ENCODE data around the gene SLC17A8. TPM values are rescaled to one million over a fixed set of nuclear protein-coding genes. Genes with fewer than 3 reads are reported as not detected.
A peak's percentile ranks its signal among the peaks of the same experiment; 100 is the strongest.

SLC17A8 gene
- total RNA-seq, 2 donors from 2014 or later, result not detected

DNA sequence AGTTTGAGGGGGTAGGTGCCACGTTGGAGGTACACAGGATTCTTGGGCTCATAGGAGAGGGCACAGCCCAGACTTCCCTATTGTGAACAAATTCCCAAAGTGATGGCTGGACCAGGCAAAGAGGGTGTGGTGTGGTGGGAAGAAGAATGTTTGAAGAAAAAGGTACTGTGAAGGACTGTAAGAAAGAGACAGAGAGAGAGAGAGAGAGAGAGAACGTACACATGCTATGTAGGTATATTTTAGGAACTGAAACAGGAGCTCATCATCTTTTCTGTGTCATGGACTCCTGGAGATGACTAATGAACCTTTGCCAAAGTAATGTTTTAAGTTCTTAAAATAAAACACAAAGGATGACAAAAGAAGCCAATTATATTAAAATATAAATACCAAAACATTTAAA, 24.5 kb downstream of the SLC17A8 start:
- Mint-ChIP-seq H3K4me3 (no peak overlapping the region), H3K4me1 (ENCODE audit: low read depth in 2 of 2) (no peaks in the 10 kb centered on the region), H3K27me3 (peaks cover 5 to 9% of the 10 kb centered on the region in 2 donors), H3K27ac (no peak overlapping the region), H3K36me3 (no peaks in the 10 kb centered on the region), H3K9me3 (no peaks in the 10 kb centered on the region)
- no peak for ATAC-seq
- no peak for DNase-seq (ENCODE audit: low spot score)

DNA sequence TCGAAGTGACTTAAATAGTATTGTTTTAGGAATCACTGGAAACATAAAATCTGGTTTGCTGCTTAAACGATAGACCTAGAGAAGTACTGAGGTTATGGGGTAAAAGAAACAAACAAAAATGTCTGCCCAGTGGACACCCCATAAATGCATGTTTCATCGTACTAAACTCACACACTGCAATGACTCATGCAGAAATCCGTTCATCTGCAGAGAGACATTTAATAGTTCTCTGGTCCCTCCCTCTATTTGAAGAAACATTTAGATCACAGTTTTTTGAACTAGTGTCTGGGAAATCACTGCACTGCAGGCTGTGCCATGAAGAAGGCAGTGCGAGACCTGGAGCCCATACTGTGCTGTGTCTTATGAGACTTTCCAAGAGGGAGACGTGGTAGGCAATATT, 25.5 kb downstream of the SLC17A8 start:
- H3K4me1 Mint-ChIP-seq (ENCODE audit: low read depth in 2 of 2), result no peaks in the 10 kb centered on the region
- no peak overlapping the region for H3K27ac Mint-ChIP-seq
- DNase-seq (ENCODE audit: low spot score), result no peak
- peak in 1 of 2 donors; percentile 17 for ATAC-seq
- no peaks in the 10 kb centered on the region for H3K36me3 Mint-ChIP-seq
- H3K4me3 Mint-ChIP-seq, result no peak overlapping the region
- H3K27me3 Mint-ChIP-seq, result peaks cover 9 to 11% of the 10 kb centered on the region in 2 donors
- no peaks in the 10 kb centered on the region for H3K9me3 Mint-ChIP-seq

DNA sequence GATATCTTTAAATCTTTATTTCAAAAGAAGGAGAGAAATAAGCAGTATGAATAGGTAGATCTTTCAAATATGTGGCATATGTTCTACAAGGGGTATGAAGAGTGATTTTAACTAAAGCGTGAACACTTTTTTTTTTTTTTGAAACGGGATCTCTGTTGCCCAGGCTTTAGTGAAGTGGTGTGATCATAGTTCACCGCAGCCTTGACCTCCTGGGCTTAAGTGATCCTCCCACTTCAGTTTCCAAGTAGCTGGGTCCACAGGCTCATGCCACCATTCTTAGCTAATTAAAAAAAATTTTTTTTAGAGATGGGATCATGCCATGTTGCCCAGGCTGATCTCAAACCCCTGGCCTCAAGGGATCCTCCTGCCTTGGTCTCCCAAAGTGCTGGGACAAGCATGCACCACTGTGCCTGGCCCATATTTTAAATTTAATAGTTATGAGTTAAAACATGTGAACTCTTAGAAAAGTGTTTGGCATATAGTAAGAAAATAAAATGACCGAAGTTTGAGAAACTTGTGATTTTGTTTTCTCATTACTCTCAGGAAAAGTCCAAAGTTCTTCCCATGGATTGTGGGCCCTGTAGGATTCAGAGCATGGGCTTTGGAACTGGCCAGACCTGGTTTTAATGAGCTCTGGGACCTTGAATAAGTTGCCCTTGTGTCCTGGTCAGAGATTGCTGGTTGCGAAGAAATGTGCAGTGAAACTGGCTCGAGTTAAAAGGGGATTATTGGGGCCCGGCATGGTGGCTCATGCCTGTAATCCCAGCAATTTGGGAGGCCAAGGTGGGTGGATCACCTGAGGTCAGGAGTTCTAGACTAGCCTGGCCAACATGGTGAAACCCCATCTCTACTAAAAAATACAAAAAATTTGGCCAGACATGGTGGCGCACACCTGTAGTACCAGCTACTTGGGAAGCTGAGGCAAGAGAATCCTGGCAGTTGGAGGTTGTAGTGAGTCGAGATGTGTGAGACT, 27.0 kb downstream of the SLC17A8 start:
- Mint-ChIP-seq H3K4me1 (ENCODE audit: low read depth in 2 of 2) (no peaks in the 10 kb centered on the region), H3K9me3 (no peaks in the 10 kb centered on the region), H3K27ac (no peak overlapping the region), H3K36me3 (no peaks in the 10 kb centered on the region), H3K4me3 (no peak overlapping the region), H3K27me3 (peaks cover 14% of the 10 kb centered on the region in 2 donors)
- DNase-seq (ENCODE audit: low spot score) (no peak), ATAC-seq (no peak)

DNA sequence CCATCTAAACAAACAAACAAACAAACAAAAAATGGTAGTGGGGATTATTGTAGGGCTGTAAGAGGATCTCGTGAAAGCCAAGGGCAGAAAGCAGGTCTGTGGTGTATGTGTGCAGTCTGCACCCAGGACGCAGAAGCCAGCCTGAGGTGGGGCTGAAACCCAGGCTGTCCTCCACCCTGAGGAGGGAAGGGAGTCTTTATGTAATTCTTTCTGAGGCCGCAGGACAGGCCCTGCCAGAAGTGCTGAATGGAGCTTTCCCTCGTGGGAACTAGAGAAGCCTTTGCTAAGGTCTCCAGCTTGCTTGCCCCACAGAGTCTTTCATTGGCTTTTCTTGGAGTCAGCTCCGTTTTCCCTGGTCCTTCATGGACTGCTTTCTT, 27.7 kb downstream of the SLC17A8 start:
- no peaks in the 10 kb centered on the region for H3K4me1 Mint-ChIP-seq (ENCODE audit: low read depth in 2 of 2)
- no peak for ATAC-seq

DNA sequence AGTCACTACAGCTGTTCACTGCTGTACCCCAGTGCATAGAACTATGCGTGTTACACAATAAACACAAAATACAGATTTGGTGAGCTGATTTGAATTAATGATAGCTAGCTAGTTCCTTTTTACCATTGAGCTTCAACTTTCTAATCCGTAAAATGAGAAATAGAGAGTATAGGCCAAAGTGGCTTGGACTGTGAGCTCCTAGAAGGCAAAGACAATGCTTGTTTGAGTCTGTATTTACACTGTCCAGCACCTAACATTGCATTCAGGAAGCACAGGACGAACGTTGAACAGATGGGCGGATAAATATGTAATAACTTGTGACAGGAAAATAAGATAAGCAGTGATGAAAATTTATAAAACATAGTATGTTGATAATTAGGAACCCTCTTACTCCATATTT, 31.5 kb downstream of the SLC17A8 start:
- Mint-ChIP-seq H3K27ac (no peak overlapping the region), H3K4me3 (no peak overlapping the region), H3K27me3 (peaks cover 15 to 24% of the 10 kb centered on the region in 2 donors), H3K4me1 (ENCODE audit: low read depth in 2 of 2) (no peaks in the 10 kb centered on the region), H3K36me3 (no peaks in the 10 kb centered on the region), H3K9me3 (no peaks in the 10 kb centered on the region)
- DNase-seq (ENCODE audit: low spot score) (no peak), ATAC-seq (no peak)

More for the DNA sequence above, 27.7 kb downstream of the SLC17A8 start:
- Mint-ChIP-seq H3K9me3 (no peaks in the 10 kb centered on the region), H3K27me3 (peaks cover 14% of the 10 kb centered on the region in 2 donors), H3K4me3 (no peak overlapping the region), H3K36me3 (no peaks in the 10 kb centered on the region), H3K27ac (no peak overlapping the region)
- DNase-seq (ENCODE audit: low spot score), result no peak

DNA sequence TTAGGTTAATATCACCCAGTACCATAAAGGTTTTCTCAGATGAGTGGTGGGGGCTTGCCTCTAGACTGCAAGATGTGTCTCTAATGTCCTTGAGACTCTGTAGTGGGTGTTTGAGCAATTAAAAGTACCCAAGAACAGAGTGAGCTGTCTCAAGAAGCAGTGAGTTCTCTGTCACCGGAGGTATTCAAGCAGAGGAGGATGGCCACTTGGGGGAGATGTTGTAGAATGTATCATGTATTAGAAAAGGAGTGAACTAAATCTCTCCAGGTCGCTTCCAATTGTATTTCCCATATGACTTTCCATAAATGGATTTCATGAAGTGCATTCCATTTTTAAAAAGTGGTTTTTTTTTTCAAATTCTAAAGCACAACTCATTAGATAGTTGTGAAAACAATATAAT, 35.0 kb downstream of the SLC17A8 start:
- H3K4me1 Mint-ChIP-seq (ENCODE audit: low read depth in 2 of 2), result no peaks in the 10 kb centered on the region
- H3K36me3 Mint-ChIP-seq, result no peaks in the 10 kb centered on the region
- H3K9me3 Mint-ChIP-seq, result no peaks in the 10 kb centered on the region
- DNase-seq (ENCODE audit: low spot score) (no peak), ATAC-seq (no peak)
- no peak overlapping the region for H3K4me3 Mint-ChIP-seq
- H3K27me3 Mint-ChIP-seq, result peaks cover 14 to 31% of the 10 kb centered on the region in 2 donors
- H3K27ac Mint-ChIP-seq, result no peak overlapping the region

DNA sequence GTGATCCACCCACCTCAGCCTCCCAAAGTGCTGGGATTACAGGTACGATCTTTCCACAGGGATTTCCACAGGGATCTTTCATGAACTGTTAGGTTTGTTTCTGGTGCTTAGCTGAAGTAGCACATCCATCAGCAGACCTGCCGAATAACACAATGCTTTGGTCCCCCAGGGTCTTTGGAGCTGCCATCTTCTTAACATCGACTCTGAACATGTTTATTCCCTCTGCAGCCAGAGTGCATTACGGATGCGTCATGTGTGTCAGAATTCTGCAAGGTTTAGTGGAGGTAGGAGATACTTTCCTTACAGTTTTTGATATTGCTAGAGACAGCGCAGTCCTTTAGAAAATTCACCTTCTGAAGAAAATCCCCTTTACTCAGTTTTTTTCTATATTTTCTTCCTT, 36.3 kb downstream of the SLC17A8 start:
- H3K36me3 Mint-ChIP-seq, result no peaks in the 10 kb centered on the region
- no peaks in the 10 kb centered on the region for H3K4me1 Mint-ChIP-seq (ENCODE audit: low read depth in 2 of 2)
- no peak overlapping the region for H3K4me3 Mint-ChIP-seq
- DNase-seq (ENCODE audit: low spot score), result no peak
- no peak for ATAC-seq
- no peaks in the 10 kb centered on the region for H3K9me3 Mint-ChIP-seq
- H3K27me3 Mint-ChIP-seq, result peaks cover 7 to 20% of the 10 kb centered on the region in 2 donors
- H3K27ac Mint-ChIP-seq, result no peak overlapping the region

DNA sequence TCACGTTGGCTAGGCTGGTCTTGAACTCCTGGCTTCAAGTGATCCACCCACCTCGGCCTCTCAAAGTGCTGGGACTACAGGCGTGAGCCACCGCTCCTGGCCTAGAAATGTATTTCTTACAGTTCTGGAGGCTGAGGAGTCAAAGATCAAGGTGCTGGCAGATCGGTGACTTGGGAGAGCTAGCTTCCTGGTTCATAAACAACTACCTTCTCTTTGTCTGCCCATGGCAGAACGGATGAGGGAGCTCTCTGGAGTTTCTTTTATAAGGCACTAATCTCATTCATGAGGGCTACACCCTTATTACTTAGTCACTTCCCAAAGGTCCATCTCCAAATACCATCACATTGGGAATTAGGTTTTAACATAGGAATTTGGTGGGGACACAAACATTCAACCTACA, 38.9 kb downstream of the SLC17A8 start:
- H3K4me1 Mint-ChIP-seq (ENCODE audit: low read depth in 2 of 2), result no peaks in the 10 kb centered on the region
- no peaks in the 10 kb centered on the region for H3K36me3 Mint-ChIP-seq
- DNase-seq (ENCODE audit: low spot score) (no peak), ATAC-seq (no peak)
- H3K4me3 Mint-ChIP-seq, result no peak overlapping the region
- no peaks in the 10 kb centered on the region for H3K9me3 Mint-ChIP-seq
- H3K27ac Mint-ChIP-seq, result no peak overlapping the region
- peaks cover 9 to 18% of the 10 kb centered on the region in 2 donors for H3K27me3 Mint-ChIP-seq

DNA sequence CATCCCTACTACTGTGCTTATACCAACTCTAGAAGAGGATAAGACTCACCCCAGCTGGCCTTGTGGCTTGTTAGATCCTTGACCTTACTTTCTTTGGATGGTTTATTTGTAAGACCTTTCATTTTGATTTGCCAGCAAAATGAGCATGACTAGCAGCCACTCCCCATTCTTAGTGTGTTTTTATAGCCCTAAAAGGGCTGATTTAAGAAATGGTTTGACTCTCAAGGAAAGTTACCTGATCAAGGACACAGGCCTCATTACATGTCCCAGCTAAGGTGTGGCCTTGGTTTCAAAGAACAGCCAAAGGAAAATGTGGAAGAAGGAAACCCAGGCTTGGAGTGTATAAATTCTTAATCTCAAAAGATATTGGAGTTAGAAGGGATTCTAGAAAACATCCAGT, 41.4 kb downstream of the SLC17A8 start:
- no peak overlapping the region for H3K4me3 Mint-ChIP-seq
- no peaks in the 10 kb centered on the region for H3K4me1 Mint-ChIP-seq (ENCODE audit: low read depth in 2 of 2)
- peaks cover 8 to 15% of the 10 kb centered on the region in 2 donors for H3K27me3 Mint-ChIP-seq
- no peak overlapping the region for H3K27ac Mint-ChIP-seq
- ATAC-seq (no peak), DNase-seq (ENCODE audit: low spot score) (no peak)
- no peaks in the 10 kb centered on the region for H3K9me3 Mint-ChIP-seq
- H3K36me3 Mint-ChIP-seq, result no peaks in the 10 kb centered on the region

DNA sequence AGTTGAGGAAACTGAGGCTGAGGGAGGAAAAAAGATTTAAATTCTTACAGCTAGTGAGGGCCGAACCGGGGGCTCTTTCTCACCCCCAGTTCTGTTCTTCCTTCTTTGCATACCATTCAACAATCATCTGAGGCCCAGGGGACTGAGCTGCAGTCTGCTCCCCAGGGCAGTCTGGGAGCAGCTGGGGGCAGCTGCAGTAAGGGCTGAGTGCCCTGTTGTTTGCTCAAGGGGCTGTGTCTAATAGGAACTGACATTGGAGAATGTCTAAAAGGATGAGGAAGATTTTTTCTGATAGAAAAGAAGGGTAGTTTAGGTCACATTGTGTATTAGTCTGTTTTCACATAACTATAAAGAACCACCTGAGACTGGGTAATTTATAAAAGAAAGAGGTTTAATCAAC, 42.2 kb downstream of the SLC17A8 start:
- Mint-ChIP-seq H3K4me1 (ENCODE audit: low read depth in 2 of 2) (no peaks in the 10 kb centered on the region), H3K36me3 (no peaks in the 10 kb centered on the region), H3K27me3 (peaks cover 7 to 8% of the 10 kb centered on the region in 2 donors), H3K27ac (no peak overlapping the region), H3K4me3 (no peak overlapping the region), H3K9me3 (no peaks in the 10 kb centered on the region)
- ATAC-seq, result no peak
- no peak for DNase-seq (ENCODE audit: low spot score)

DNA sequence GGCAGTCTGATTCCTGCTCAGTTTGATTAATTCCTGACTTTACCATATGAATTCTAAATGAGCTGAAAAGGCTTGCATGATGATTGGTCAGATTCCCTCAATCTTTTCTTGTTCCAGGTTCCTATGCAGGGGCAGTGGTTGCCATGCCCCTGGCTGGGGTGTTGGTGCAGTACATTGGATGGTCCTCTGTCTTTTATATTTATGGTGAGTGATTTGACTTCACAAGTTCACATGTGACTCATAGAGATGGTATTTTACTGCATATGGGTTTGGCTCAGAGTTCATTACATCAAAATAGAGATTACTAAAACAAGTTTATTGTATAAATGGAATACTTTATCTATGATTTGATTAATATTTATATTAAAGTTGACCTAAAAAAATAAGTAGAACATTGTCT, 44.8 kb downstream of the SLC17A8 start:
- Mint-ChIP-seq H3K27me3 (peaks cover 7 to 9% of the 10 kb centered on the region in 2 donors), H3K27ac (no peak overlapping the region), H3K9me3 (no peaks in the 10 kb centered on the region), H3K36me3 (no peaks in the 10 kb centered on the region), H3K4me3 (no peak overlapping the region), H3K4me1 (ENCODE audit: low read depth in 2 of 2) (no peaks in the 10 kb centered on the region)
- no peak for ATAC-seq
- DNase-seq (ENCODE audit: low spot score), result no peak

DNA sequence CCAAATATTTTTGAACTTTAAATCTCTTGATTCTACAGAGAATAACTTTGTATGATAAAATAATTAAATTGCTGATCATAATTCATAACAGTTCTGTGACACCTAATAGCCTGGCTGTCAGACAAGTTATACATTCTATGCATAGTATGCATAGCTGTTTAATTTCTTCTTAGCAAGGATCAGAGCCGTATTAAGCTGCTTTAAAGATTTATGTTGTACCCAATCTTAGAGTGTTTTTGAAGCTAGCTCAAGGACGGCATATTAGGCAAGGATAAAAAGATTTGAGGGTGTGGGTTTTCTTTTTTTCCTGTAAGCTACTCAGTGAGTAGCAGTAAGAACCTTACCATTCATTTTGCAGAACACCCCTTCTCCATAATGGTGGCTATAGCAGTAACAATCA, 45.9 kb downstream of the SLC17A8 start:
- Mint-ChIP-seq H3K27me3 (peaks cover 7 to 9% of the 10 kb centered on the region in 2 donors), H3K27ac (no peak overlapping the region), H3K36me3 (no peaks in the 10 kb centered on the region)

DNA sequence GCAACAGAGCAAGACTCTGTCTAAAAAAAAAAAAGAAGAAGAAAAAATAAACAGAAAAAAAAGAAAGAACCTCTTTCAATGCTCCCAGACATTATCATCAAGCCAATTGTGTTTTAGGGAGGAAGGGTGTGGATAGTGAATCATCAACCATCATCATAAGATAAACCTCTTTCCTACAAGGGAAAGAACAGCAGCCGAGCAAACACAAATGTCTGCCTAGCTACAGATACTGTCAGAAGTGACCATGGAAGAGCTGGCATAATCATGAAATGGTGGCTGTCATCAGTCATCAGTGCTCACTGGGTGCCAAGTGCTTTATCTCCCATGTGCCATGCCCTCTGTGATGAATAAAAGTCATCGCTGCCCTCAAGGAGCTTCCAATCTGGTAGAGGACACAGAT, 46.6 kb downstream of the SLC17A8 start:
- Mint-ChIP-seq H3K27ac (no peak overlapping the region), H3K36me3 (no peaks in the 10 kb centered on the region), H3K27me3 (peaks cover 7 to 9% of the 10 kb centered on the region in 2 donors), H3K4me1 (ENCODE audit: low read depth in 2 of 2) (no peaks in the 10 kb centered on the region), H3K9me3 (no peaks in the 10 kb centered on the region), H3K4me3 (no peak overlapping the region)
- DNase-seq (ENCODE audit: low spot score), result no peak
- no peak for ATAC-seq

More for the DNA sequence above, 45.9 kb downstream of the SLC17A8 start:
- no peak overlapping the region for H3K4me3 Mint-ChIP-seq
- DNase-seq (ENCODE audit: low spot score) (no peak), ATAC-seq (no peak)
- no peaks in the 10 kb centered on the region for H3K9me3 Mint-ChIP-seq
- H3K4me1 Mint-ChIP-seq (ENCODE audit: low read depth in 2 of 2), result no peaks in the 10 kb centered on the region

DNA sequence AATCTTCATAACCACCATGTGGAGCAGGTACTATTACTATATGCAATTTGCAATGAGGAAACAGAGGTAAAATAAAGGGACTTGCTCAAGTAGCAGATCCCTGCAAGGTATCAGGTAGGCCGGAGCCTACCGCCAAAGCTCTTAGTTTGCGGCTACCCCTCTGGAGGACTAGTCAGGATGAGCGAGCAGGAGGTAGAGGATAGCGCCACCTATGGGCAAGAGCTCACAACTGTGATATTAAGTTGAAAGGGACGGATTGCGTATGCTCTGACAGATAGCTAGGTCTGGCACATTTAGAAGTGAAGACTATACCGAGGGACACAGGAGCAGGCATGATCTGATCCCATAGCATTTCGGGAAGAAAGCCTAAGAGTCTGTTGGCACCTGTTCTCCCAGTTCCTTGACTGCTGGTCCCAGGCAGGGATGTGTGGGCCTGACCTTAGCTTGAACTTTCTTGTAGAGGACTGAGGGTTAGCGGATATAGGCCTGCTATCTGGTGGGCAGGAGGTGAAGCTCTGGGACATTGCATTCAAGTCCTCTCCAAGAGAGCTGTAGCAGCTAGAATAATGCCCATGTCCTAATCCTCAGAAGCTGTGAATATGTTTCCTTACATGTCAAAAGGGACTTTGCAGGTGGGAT, 48.0 kb downstream of the SLC17A8 start:
- no peaks in the 10 kb centered on the region for H3K9me3 Mint-ChIP-seq
- no peaks in the 10 kb centered on the region for H3K4me1 Mint-ChIP-seq (ENCODE audit: low read depth in 2 of 2)
- no peak overlapping the region for H3K27ac Mint-ChIP-seq
- DNase-seq (ENCODE audit: low spot score) (no peak), ATAC-seq (peak in 1 of 2 donors; percentile 50)
- peaks cover 16 to 17% of the 10 kb centered on the region in 2 donors for H3K27me3 Mint-ChIP-seq
- H3K4me3 Mint-ChIP-seq, result no peak overlapping the region
- H3K36me3 Mint-ChIP-seq, result no peaks in the 10 kb centered on the region

All from natural killer cell treated with Interleukin-12 subunit alpha and Interleukin-12 subunit beta and Interleukin-15 and Interleukin-18, amount 100 ng/mL, for 72 hours (primary cell).